Measurements from ENCODE around the gene NFE2L1.
A peak's percentile ranks its signal among the peaks of the same experiment; 100 is the strongest.
"Not testable (repeated sequence)": the region's sequence is repeated elsewhere in the genome, so short reads cannot be mapped to it uniquely, and the experiment has no call there.

Gene NFE2L1

DNA sequence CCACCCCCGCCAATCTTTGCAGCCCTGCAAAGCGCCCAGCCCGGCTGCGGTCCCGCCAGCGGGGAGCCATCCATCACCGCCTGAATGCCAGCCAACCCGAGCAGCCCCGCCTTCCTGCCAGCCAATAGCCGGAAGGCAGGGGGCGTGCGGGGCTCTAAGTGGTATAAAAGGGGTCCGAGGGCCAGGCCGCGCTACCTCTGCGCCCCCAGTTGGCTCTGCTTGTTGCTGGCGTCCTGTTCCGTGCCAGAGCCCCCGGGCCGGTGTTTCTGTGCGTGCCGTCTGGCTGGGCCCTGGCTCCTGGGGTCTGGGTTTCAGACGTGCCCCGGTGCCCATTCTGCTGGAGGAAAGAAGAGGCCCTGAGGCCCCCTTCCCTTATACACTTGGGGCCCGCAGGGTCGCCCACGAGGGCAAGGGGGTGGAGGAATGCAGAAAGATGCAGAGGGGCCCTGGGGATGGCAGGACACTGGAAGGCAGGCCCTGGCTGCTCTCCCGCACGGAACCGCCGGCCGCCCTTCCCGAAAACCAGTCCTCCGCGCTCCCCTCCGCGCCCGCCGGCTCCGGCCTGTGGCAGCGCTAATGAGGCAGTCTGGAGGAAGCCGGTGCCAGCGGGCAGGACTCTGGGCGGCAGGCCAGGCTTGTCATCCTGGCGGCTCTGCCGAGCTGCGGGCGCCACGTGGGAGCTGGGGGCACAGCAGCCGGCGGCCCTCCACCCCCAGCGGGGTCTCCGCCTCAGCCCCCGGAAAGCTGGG is 24.6 kb upstream of the NFE2L1 start:
- peak; percentile 55 to 85 for DNase-seq

DNA sequence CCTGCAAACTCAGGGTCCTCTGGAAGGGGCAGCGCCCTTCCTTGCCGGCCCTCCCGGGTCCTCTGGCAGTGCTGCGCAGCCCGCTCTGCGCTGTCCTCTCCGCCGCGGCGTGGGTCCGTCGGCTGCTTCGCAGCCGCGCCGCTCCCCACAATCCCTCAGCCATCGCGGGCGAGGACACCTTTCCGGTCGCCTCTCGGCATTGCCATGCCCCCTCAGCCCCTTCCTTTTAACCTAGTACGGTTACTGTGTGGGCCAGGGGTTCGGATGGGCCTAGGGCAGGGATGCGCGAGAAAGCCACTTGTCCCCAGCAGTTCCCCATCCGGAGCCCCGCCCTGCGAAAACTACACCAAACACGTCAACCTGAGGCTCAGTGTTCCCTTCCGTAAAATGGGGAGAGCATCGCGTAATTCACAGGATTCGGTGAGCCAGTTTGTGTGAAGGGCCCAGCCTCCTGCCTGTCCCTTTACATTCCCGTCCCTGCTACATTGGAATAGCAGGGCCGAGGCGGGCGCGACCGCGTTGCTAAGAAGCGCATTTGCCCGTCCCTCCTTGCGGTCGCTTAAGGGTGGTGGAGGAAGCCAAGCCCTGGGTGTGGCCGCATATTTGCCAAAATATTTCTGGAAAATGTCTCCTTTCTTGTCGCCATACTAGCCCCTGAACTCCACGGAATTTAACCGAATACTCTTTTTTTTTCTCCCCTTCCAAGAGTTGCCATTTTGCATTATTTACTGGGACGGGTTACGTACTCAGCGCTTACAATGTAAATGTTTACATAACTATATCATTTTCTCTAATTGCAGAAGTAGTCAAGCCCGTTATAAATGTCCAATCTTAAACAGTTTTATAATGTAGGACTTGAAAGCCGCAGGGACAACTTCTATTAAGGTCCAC is 23.8 kb upstream of the NFE2L1 start:
- peak; percentile 45 to 74 for DNase-seq

DNA sequence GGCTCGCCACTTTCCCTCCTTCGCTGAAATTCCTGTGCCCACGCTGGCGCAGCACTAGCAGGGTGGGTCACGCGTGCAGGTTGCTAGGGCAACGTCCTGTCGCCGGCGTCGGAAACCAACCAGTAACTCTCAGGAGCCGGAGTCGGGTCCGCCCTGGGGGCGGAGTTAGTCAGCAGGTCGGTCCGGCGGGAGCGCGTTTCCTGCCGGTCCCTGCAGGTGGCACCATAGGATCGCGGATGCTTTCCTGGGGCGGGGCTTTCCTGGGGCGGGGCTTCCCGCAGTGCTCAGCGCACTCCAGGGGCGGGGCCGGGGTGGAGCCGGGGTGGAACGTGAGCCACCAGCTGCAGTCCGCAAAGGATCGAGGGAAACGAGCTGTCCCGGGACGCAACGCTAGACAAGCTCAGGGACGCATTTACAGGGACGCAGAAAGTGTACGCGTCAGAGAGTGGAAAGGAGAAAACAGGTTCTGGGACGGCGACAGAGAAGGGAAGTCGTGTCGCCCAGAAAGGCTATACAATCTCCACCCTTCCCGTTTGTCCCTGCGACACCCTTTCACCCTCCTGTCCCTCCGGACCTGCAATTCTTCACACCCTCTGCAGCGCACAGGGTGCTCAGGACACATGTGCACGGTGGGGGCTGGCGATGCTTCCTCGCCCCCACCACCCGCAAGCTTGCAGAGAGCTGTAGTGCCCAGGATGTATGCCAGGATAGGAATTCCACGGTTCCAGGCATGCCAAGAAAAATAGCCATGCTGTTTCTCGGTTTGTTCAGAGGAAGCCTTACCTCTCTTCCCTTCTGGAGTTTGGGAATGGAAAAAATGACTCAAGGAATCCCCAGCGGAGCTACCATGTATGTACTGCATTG is 22.9 kb upstream of the NFE2L1 start:
- DNase-seq: peak; percentile 94 to 98

DNA sequence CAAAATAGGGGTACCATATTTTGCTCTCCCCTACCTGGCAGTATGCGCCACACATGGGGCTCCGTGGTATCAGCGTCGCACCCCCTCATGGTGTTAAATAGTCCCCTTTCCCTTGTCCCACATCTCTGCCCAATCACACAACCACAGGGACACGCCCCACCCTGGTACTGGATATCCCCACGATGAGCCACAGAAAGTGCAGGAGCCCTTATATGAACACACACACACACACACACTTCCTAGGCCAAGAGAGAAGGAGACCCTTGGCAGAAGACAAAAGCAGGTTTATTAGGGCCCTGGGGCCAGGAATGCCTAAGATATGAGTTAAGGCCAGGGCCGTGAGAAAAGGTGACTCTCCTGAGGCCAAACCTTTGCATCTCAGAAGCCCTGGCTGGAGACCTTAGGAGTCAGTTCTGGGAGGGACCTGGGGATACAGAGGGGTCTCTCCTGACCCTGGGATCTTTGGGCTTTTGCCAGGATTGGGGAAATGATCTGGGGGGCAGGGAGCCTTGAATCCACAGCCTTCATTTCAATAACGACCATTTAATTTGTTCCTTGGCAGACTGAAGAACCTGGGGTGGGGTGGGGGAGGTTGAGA is 22.2 kb upstream of the NFE2L1 start:
- DNase-seq: no peak

DNA sequence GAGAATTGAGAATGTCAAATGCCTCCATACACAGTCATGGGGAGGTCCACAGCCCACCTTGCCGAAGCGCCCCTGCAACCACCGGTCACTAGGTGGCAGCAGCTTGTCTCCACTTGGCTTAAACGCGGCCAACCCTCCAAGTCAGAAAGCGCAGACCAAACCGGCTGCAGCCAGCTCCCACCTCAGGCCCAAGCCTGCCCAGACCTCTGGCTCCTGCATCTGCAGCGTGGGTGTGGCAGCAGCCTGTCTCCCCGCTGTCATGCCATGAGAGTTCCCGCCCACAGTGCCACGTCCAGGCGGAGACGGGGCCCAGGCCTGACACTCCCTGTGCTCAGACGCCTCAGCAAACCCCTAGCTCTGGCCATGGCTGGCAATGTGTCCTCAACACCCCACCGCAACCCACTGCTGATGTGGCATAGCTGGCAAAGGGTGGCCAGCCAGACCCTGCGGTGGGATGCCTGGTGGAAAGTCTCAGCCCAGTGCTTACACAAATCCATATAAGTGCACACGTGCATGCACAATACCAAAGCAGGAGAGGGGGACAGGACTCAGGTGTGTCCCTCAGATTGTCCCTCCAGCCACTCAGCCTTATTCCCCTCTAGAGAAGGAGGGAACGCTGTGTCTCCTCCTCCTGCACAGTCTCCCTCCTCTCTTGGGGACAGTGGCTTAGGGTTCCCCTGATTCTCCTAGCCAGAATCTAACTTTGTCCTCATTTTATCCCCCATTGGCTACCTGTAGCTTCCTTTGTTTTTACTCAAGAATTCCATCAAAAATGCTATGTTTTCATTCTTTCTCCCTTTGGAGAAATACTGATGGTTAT is 21.4 kb upstream of the NFE2L1 start:
- DNase-seq: peak; percentile 88 to 97

DNA sequence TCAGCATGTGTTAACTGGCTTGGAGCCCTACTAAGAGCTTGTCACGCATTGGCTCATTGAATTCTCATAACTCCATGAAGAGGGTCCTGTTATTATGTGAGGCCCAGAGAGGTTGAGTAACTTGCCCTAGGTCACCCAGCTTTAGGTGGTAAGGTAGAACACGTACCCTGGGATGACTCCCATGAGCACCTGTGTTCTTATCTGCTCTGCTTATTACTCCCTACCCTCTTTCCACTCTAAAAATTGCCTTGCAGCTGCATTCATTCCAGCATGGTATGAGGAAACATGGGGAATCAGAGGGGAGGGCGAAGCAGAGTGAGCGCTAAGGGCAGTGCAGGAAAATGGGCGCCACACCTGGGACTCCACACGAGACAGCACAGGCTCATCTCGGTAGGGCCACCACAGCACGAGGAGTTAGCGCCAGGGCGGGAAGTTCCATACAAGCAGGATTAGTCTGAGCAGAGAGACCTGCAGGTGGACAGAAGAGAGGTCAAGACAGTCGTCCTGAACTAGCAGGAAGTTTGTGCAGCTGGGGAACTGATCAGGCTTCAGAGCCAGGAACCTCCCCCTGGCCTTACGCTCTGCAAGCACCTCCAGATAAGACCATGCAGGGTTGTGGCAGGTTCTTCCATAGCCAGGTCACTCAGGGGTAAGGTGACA is 20.7 kb upstream of the NFE2L1 start:
- no peak for DNase-seq

DNA sequence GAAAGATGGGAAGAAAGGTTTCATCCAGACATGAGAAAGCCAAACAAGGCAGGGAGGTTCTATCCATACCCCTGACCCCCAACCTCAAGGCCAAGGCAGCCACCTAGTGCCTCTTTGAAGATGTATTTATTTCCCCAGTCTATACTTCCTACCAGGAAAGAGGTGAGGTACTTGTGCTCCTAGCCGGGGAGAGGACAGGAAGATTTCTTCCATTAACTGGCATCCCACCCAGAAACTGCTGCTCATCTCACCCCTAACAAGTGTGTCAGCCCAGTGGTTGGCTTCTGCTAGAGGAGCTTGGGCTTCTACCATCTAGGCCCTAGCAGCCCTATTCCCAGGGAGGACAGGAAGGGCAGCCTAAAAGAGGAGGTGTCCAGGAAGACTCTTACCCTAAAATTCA is 19.4 kb upstream of the NFE2L1 start:
- no peak for DNase-seq

DNA sequence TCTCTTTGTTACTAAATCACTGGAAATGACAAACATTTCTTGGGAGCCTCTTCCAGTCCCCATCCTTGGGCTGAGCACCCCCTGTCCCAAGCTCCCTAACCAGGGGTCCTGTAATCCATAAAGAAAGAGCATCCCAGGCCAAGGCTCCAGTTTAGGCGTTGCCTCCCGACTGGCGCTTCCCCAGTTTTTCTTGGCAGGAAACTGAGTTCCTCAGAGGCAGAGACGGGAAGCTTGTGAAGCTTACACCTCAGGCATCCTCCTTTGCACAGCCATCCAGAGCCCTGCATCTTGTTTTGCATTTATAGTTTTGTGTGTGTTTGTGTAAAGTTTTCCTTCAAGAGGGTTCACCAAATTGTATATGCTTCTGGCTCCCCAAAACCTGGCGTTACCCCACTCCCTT is 17.6 kb upstream of the NFE2L1 start:
- no peak for DNase-seq

DNA sequence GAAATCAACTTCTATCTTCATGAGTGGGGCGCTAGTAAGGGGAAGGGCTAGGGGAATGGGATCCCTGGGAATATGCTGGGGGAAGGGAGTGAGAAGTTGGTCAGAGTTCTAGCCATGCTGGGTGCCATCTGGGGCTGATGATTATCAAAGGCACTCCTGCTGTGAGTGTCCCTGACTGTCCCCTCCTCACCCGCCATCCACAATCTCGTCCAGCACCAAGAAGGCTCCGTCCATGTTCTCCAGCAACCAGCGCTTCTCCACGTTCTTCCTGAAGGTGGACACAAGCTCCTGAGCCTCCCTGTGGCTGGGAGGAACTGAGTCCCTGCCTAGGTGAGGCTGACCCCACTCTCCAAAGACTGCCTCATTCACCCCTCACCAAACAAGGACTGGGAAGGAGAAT is 16.2 kb upstream of the NFE2L1 start:
- no peak for DNase-seq

DNA sequence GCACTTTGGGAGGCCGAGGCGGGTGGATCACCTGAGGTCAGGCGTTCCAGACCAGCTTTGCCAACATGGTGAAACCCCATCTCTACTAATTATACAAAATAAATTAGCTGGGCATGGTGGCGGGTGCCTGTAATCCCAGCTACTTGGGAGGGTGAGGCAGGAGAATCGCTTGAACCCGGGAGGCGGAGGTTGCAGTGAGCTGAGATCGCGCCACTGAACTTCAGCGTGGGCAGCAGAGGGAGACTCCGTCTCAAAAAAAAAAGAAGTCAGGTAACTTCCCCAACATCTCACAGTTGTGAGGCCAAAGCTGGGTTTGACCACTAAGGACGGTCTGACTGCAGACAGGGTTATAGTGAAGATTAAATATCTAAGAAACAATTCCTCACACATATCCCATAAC is 13.4 kb upstream of the NFE2L1 start:
- DNase-seq: not testable (repeated sequence)

DNA sequence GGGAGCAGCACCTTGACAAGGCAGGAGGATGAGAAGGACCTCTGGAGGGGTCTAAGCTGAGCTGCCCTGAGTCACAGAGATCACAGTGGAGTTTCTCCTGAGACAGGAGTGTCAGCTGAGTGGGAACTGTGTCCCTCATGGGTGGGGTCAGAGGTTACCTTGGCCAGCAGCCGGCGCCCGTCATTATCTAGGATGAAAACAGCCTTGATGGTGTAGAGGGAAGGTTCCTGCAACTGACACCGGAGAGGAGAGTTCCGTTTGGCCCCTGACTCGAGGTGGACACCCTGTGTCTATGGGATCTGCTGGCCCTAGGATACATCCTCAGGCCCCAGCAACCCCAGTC is 11.5 kb upstream of the NFE2L1 start:
- DNase-seq: no peak

DNA sequence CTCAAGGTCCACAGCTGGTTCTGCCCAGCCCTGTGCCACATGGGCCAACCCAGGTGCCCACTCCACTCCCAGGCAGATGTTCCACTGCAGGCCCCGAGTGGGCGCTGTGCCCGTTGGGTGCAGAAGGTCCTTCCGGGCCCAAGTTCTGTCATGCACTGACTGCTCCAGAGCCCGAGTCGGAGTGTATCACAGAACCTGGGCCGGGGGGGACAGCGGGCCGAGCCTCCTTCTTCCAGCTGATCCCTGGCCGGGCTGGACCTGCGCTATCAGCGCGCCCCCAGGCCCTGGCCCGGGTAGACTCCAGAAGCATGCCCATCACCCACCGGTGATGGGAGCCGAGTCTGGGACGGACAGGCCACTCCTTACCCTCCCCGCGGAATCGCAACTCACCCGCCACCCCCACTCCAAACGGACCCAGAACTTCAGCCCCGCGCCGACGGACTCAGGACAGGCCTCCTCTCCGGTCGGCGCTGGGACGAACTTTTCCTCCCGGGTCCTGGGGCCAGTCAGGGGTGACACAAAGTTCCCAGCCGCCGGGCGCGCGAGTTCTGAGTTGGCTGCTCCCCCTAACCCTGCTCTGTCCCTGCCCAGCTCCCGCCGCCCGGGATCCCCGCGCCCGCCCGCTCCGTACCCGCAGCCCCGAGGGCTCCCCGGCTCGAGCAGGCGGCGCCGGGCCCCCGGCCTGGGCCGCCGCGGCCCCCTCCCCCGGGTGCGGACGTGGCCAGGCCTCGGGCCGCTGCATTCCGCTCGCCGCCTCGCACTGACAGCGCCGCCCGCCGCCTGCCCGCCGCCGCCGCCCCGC is 10.9 kb upstream of the NFE2L1 start, which contains the start of gene COPZ2:
Gene COPZ2, minus strand, starts transcription at position 762 of the 802 bp plus-strand sequence. Its CDS starts 20 bp downstream, at position 742.
- DNase-seq: peak; percentile 17 to 70

DNA sequence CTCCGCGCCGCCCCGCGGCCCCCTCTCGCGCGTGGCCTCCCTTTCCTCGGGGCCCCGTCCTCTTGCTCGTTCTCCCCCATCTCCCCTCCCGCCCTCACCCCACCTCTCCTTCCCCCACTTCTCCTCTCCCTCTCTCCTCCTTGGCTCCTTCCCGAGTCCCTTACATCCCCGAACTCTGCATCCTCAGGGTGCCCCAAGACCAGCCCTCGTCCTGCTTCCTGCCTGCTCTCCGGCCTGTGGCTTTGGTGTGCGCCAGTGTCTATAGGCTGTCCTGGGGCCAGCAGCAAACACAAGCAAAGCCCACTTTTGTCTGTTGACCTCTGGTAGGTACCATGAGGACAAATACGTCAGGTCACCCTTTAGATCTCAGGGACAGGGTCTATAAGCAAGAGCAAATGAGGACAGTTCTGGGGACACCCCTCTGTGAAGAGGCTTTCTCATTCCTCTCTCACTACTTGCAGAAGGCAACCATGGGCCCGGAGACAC is 10.3 kb upstream of the NFE2L1 start:
- no peak for DNase-seq

DNA sequence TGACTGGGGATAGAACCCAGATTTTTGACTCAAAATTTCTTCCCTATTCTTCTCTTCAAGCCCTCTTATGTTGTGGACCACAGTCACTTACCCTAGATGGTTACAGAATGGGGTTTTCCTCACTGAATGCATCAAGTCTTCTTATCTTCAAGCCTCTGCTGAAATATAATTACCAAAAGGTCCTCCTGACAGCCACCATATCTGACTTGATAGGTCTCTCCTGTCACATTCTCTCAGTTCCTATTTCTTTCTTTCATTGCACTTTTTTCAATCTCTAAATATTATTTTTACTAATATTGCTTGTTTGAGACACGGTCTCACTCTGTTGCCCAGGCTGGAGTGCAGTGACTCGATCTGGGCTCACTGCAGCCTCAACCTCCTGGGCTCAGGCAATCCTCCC is 9.5 kb upstream of the NFE2L1 start:
- no peak for DNase-seq

DNA sequence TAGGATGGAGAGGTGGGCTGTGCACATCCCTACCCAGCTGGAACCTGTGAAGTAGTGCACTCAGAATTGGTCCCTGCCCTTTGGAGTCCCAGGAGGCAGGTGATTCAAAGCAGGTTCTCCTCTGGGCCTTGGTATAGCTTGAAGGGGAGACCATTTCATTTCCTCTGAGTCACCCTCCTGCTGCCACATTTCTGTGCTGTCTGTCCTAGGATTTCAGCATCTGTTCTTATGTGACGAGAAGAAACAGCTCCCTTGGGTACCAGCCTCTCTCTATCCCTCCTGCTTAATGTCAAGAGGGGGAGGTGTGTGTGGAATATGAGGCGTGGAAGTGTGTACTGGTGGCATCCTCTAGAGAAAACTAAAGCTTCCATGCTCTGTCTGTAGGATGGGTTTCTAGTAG is 5.0 kb upstream of the NFE2L1 start:
- no peak for DNase-seq

DNA sequence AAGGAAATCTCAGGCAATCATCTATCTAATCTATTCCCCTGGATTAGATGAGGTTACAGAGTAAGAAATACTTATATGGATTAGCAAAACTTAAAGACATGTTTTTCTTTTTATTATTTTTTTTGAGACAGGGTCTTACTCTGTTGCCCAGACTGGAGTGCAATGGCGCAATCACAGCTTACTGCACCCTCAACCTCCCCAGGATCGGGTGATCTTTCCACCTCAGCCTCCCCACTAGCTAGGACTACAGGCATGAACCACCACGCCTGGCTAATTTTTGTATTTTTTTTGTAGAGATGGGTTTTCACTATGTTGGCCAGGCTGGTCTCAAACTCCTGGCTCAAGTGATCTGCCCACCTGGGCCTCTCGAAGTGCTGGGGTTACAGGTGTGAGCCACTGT is 3.3 kb upstream of the NFE2L1 start:
- no peak for DNase-seq

DNA sequence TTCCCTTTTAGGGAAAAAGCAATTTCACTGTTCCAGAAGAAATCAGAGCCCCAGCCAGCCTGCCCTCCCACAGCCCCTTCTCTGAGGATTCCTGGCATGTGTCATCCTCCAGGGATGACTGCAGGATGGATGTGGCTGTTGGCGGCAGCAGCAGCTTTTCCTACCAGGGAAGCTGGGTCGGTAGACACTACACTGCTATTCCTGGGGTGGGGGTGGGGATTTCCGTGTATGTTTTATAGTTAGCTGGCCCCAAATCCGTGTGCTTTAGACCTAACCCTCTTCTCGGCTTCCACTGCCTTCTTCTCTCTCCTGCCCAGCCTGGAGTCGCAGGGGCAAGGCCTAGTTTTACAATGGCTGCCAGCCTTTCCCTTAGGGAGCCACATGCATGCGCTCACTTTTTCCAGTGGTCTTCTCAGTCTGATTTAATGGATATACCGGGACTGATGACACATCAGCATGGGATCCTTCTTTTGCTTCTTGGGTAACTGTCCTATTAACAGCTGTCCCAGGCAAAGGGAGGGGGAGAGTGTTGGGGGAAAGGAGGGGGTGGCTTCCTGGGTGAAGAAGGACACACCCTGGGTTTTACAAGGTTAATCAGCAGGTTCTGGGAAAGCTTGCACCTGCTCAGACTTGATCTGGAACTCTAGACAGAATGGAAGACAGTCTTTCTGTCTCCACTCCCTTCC is 2.7 kb upstream of the NFE2L1 start:
- no peak for DNase-seq

DNA sequence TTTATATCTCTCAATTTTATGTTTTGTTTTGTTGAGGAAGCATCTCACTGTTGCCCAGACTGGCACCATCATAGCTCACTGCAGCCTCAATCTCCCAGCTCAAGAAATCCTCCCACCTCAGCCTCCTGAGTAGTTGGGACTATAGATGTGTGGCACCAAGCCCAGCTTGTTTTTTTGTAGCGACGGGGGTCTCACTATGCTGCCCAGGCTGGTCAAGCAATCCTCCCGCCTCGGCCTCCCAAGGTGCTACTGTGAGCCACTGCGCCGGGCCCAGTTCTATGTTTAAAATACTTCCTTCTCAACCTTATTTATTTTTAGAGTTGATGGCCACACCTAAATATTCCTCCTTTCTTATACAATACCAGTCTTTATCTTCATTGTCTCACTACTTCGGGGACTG is 1.9 kb upstream of the NFE2L1 start:
- no peak for DNase-seq

DNA sequence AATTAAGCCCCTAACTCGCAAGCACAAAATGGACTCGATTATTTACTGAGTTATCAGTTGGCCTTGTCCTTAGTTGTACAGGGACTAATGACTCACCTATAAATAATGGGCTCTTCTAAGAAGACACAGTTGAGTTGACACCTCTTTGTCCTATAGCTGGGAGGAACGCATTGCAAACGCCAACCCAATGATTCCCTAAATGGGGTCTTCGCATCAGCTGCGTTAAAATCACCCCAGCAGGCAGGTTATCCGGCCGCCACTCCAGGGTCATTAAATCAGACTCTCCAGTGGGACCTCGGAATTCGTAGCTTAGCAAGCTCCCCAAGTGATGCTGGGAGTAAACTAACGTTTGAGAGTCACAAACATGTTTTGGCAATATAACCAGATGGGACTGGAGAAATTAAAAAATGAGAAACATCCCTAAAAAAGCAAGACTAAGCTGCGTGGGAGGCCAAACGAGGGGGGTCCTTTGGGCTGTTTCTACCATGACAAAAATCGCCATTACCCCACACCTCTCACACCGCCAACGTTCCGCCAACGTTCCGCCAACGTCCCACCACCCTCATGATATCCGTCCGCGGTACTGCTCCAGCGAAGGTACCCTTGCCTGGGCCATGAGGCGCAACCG is 932 bp upstream of the NFE2L1 start:
- DNase-seq: no peak

Data from NCI-H526 (cell line).